Dermis microvascular lymphatic vessel endothelial cell (primary cell): Measurements from ENCODE around the gene OPRL1. TPM values are rescaled to one million over a fixed set of nuclear protein-coding genes. Genes with fewer than 3 reads are reported as not detected.

ENCODE experiments used
- DNase-seq, 2 donors: peaks; one replicate each; pipeline versions ENCODE4 v3.0.0 to v3.0.0-alpha.2; 2010; ENCODE audit warnings: low read depth in 2 of 2
- total RNA-seq: library from RNA; depleted of rRNA; stranded (reverse); fragments of >200 nt; gene quantifications from 2 replicates; pipeline ENCODE4 v1.2.1, GENCODE V29; 2014

Gene OPRL1
- total RNA-seq: 2.3 and 2.7 TPM in 2 replicates

DNA sequence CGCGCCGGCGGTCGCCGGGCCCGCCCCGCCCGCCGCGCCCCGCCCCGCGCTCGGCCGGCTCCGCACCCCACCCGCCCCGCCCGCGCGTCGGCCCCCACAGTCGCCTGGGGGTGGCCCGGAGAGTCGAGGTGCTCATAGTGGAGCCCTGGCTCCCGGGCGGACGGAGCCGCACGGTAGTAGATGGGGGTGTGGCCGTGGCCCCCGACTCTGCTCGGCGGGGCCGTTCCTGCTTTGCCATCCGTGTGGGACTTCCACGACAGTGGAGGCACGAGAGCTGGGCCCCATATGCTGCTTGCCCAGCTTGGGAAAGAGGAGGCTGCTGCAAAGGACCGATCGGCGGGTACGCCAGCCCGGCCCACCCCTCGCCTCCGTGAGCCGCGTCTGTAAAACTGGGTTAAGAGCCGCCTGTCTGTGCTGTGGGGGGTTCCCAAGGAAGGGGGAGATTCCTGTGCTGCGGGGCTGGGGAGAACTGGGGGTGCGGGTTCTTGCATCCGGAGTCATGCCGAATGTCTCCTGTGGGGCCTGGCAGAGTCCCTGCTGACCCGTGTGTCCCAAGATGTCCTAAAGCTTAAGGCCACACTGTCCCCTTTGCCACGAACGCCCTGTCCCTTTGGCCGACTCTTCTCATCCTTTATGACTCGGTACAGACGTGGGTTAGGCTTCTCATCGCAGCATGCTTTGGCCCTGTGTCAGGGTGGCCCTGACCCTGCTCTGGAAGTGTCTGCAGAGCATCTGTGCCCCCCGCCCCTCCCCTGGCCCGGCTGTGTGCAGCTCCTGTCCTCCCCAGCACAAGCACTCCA, at the start of gene OPRL1:
TSS of gene OPRL1 (plus strand) at position 70 of the 800 bp plus-strand sequence. CDS start 12,639 bp downstream, outside the sequence.
- peak in 1 of 2 donors; percentile 32 for DNase-seq

DNA sequence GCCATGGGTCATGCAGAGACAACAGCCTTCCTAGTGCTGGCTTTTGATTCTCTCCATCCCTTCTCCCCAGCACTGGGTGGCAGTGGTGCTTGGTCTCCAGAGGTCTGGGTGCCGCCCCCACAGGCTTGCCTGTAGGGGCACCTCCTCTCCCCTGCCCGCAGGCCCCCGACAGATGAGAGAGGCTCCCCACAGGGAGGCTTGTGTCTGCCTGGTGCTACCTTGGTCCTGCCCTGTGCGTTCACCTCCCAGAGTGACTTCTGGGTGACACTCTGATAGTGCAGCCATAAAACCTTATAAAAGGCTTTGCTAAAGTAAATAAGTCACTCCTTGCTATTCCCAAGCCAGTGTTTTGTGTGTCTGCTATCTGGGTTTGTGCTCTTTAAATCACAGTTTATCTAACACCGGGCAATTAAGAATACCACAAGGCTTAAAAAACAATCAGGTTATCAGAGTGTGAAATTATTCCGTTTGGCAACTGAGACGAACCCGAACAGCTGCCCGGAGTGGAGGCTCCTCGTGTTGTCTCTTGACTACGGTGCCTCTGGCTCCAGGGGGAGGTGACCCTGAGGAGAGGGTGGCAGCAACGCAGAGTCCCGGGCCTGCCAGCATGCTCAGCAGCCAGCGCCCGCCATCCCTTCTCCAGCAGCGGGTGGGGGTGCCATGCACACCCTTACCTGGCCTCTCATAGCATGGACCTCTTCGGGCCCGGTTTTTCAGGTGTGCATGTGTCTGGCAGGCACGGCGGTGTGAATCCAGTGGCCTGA, 49.3 kb upstream of the OPRL1 start:
- no peak for DNase-seq

DNA sequence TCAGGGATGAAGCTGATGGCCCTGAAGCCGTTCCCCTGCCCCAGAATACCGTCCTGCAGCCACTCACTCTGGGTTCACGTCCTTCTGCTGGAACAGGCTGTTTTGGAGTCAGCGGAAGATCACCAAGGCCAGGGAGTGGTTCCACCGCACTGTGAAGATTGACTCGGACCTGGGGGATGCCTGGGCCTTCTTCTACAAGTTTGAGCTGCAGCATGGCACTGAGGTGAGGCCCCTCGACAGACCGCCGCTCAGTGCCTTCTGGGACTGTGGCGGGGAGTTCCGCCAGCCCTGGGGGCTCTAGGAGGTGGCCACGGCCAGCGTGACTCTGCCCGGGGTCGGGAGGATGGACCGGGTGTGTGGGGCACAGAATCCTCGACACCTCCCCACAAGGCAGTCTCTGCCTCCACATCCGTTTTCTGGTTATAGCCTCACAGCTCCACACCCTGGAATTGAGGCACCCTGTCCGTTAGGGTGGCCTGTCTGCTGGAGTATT, 48.0 kb upstream of the OPRL1 start:
- no peak for DNase-seq

DNA sequence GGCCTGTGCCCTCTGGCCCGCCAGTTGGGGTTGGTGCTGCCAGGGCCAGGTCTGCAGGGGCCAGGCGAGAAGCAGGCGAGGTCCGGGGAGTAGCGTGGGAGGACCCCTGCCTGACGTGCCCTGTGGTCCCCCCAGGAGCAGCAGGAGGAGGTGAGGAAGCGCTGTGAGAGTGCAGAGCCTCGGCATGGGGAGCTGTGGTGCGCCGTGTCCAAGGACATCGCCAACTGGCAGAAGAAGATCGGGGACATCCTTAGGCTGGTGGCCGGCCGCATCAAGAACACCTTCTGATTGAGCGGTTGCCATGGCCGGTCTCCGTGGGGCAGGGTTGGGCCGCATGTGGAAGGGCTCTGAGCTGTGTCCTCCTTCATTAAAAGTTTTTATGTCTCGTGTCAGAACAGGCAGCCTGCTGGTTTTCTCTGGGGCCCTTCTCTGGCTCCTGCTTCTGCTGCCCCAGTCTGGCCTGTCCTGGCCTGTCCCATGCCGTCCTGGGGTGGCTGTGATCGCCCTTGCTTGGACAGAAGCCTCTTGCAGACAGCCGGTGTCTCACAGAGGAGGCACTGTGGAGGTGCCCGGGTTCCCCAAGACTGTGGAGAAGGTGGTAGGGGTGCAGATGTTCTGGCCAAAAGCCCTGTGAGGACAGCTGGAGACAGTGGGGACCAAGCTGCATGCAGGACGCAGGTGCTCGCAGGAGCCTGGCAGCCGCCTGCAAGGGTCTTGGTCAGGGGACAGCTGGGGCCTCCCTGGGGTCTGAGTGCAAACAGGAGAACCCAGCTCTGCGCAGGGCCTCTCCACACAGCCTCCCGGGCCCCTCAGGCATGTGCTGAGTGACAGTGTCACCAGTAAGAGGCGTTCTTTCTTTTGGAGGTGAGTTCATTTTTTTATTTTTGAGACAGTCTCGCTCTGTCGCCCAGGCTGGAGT, 46.9 kb upstream of the OPRL1 start:
- DNase-seq: no peak

DNA sequence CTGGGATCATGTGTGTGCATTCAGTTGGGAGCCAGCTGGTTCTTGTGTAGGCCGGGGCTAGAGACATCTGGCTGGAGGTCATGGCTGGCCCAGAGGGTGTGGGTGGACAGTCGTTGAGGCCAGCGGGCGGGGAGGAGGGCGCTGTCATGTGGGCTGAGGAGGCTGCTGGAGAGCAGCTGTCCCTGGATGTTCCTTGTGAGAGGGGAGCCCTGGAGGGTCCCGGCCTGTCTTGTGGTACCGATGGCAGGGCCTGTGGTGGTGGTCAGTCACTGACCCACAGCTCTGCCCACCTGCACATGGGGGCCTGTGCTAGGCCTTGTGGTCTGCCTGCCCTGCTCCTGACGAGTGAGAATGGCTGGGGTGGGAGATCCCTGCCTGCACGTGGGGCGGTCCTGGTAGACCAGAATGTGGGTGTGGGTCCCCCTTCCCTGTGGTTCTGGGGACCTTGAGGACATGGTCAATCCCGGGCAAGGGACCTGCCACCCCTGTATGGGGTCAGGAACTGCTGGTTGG, 45.8 kb upstream of the OPRL1 start:
- DNase-seq: no peak

DNA sequence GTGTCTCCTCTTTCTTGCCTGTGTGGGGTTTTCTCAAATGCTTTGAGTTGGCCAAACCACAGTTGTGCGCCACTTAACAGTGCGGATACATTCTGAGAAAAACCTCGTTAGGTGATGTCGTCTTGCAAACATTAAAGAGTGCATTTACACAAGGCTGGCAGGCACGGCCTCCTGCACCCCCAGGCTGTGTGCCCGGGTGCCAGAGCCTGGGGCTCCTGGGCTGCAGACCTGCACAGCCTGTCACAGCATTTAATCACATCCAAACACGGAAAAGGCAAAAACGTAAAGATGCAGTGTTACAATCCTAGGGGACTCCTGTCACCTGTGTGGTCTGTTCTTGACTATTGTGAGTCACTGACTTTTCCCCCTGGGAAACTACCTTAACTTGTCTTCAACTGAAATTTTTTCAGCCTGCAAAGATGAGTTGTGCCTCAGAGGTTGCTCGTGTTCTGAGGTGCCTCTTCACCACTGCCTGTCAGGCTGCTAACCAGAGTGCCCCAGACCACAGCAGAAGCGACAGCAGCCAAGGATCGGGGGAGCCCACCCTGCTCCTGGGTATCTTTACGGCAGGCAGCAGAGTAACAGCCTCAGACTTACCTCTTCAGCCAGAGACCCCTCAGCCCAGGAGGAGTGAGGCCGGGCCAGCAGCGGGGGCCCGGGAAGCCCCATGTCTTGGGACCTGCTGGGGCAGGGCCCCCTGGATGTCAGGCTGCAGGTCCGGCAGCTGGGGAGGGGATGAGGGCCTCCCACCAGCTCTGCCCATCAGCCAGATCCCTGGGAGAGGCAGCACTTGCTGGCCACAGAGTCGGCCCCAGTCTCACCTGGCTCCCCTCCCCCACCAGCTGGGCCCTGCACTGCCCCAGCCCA, 44.6 kb upstream of the OPRL1 start:
- DNase-seq: no peak

DNA sequence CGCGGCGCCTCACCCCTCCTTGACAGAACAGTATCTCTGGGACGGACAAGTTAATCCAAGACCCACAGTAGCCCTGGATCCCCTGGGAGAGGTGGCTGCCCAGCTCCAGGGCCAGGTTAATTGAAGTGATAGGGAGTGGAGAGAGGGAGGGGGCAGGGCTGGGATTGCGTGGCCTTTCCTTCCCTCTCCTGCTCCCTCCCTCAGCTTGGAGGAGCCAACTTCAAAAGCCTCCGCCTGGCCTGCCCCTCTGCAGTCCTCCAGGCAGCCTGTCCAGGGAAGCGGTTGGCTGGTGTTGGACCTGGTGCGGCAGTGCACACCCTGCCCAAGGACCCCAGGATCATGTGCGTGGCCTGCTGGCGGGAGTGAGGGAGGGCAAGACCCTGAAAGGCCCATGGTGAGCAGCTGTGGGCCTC, 43.9 kb upstream of the OPRL1 start, which contains the start of gene C20orf204:
TSS of gene C20orf204 (plus strand) at position 250 of the 413 bp plus-strand sequence. CDS start at position 392, 142 bp downstream.
- no peak for DNase-seq

DNA sequence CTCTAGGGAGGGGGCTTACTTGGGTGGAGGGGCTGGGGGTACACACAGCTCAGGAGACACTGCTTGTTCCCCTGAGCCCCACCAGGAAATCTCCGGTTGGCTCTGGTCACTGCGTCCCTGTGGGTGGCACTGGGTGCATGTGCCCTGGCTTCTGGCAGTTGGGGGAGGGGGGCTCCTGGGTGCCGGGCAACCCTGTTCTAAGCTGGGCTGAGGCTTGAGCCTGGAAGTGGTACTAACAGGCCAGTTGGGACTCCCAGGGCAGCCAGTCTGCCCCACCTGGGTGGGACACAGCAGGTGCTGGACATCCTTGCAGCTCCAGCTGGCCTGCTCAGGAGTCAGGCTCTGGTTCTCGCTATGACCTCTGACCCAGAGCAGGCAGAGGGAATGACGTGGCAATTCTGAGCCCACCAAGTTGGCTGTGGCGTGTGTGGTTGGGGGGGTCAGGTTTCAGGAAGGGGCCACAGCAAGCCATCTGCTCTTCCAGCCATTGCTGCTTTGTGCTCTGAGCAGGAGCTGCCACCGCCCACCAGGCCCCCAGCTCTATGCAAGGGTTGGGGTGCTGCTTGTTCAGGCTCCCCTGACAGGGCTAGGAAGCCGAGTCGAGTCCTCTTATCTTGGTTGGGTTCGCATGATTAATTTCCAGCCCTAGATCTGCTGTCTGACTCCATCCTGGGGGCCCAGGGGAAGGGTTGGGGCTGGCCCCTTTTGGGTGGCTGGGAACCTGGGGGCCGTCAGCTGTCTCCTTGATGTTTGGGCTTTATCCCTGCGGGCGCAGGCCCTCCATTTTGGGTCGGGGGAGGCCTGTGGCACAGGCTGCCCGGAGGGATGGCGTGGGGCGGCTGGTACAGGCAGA, 43.3 kb upstream of the OPRL1 start:
- no peak for DNase-seq

DNA sequence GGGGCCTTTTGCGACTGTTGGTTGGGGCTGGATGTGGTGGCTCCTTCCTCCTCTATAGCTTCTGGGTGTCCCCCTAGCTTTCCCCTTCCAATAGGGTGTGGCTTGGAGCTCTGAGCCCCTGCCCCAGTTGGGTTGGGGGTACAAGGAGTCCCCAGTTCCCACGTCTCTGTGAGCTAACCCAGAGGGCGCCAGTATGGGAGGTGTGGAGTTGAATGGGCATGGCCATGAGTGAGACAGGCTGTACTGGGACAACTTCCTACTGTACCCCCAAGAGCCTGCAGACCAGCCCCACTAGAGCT, 42.7 kb upstream of the OPRL1 start:
- no peak for DNase-seq

DNA sequence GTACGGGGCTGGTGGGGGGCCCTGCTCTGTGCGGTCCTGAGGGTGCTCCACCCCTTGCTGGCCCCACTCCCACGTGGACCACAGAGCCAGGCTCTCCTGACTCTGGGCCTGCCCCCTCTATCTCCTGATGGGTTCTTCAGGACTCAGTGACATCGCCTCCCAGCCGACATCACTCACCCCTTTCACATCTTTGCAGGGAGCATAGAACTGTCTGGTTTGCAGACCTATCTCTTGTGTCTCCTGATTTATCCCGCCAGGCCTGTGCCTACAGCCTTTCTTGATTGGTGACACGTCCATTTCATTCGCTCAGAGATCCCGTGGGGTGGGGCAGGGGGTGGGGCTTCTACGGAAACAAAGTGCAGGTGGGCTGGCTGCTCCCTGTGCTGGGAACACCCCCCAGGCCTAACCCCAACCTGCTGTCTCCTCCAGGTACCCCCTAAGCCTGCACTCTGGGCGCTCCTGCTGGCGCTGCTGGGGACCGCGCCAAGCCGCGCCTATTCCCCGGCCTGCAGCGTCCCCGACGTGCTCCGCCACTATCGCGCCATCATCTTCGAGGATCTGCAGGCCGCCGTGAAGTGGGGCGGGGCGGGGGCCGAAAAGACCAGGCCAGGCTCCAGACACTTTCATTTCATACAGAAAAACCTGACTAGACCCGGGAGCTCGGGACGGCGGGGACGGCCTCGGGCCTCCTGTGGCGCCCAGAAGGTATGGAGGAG, 42.2 kb upstream of the OPRL1 start:
- DNase-seq: peak in 1 of 2 donors; percentile 26

DNA sequence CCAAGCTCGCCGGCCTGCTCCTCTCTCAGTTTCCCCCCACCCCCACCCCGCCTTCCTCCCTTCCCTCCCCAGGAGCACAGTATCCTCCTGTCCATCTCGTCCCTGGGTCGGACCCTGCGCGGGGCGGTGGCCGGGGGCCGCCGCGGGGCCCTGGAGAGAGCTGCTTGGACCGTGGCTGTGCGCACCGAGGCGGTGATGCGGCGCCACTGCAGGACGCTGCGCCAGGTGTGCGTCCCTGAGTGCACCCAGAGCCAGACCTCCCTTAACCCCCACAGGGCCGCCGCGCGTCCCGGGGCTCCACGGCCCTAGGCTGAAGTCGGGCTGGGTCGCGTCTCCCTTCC, 41.7 kb upstream of the OPRL1 start:
- DNase-seq: no peak

DNA sequence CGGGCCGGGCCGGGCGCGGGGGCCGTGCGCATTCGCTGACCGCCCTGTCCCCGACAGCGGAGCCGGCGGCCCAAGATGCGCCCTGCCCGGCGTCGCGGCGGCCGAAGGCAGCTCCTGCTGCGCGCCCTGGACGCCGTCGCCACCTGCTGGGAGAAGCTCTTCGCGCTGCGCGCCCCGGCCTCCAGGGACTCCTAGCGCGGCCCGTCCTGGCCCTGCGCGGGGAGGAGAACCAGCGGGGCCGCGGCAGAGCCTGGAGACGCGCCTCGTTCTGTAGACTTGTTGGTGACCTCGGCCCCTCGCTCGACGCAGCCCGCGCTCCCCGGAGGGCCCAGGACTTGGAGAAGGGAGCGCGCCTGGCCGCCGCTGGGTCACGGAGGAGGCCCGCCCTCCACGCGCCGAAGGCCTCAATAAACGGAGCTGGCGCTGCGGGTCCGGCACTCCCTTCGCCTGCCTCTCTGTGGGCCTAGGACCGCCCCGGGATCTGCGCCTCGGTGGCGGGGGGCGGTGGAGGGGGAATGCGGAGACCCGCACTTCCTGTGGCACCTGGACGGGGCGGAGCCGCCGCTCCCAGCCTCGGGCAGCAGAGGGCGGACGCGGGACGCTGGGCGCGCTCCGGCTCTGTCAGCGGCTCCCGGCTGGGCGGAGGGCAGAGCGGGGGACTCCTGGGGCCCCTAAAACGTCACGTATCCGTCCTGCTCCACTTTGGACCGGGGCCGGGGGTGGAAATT, 41.2 kb upstream of the OPRL1 start:
- DNase-seq: peak; percentile 96 to 97

DNA sequence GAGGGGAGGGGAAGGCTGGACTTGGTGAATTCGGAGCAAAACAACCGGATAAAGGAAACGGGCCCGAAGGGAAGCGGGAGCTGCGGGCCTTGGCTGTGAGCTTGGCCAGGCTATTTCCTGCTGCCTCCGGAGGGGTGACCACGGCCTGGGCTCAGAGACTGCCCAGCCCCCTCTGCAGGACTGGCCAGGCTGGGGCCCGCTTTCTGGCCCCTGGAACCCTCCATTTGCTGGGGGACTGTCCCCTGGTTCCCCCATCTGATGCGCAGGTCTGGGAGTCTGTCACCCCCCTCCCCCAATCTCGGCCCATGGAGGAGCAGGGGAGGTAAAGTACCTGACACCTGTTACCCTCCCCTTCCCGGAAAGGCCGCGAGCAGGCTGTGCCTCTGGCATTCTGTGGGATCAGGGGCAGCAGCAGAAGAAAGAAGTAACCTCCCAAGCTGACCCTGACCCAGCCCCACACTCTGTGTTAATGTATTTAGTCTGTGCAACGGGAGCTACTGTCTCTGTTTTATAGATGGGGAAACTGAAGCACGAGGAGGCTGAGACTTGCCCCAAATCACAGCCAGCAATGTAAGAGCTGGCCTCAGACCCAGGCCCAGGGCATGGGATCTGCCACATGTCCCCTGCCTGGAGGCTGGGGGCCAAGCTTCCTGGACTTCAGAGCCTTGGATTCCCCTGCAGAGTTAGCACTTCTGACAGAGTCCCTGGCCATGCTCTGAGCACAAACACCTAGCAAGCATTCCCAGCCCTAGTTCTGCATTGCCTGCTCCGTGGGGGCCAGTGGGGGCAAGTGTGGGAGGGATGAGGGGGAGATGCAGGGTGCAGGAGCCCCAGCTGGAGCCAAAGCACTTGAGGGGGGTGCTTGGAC, 40.4 kb upstream of the OPRL1 start:
- DNase-seq: peak in 1 of 2 donors; percentile 30

DNA sequence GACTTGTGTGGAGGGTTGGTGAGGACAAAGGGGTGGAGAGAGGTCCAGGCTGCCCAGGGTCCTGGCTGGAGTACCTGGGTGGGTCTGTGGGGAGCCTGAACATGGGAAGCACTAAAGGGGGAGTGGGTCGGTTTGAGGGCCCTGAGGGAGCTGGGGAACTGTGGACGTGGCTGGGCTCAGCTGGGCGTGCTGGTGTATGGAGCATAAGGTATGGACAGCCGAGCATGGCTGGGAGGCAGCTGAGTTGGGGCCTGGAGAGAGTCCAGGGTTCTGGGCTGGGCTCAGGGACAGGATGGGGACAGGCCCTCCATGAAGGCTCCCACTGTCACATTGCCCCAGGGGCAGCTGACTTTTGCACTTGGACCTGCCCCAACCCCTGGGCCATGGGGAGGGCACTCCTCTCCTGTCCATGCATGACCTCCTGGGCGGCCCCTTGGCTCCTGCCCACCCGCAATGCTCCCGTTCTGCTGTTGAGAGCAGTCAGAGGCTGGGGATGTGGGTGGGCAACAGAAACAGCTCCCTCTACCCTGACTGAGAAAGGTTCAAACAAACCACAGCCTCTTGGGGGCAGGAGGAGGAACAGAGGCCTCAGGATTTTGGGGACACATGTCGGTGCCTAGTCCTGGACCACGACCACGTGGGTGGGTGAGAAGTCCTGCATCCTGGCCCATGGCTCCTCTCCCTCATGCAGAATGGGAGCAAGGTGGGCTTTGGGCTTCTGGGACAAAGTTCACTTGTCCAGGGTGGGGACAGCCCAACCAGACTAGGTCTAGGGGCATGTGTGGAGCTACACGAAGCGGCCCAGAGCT, 39.4 kb upstream of the OPRL1 start:
- no peak for DNase-seq

DNA sequence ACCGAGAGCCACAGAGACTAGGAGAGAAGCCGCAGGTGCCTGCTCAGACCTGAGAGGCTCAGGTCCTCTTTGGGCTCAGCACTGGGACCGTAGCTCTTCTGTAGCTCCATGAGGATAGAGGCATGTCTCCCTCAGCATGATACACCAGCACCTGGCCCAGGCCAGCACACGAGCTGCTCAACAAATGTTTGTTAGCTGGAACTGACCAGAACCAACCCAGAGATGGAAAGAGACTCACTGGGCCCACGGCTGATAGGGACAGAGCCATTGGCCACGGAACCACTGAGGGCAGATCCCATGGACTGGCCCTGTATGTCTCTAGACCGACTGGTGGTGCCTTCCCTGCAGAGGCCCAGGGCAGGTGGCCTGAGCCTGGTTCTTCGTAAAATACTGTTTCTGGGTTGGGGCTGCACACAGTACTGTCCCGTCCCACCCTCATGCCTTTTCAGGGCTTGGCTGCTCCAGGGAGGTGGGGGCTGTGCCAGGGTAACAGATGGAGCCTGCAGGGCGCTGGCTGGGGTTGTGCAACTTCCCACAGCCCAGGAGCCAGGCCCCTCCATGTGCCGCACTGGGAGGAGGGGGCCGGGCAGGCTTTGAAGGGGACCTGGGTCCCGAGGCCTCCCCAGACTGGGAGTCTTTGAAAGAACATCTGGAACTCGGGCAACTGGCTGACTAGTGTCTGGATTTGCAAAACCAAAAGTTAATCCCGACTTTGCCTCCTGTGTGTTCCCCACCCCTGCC, 38.7 kb upstream of the OPRL1 start:
- no peak for DNase-seq

DNA sequence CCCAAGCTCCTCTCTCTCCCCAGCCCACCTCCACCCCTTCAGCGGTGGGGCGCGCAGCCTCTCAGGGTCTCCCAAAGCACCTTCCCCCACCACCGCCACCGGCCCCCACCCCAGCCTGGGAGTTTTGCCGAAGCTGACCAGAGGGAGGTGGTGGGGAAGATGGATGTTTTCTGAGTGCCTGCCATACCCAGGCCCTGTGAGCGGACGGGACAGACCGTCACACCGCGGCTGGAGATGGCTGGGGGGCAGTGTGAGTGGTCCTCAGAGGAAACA, 38.2 kb upstream of the OPRL1 start:
- no peak for DNase-seq
